GM18498 (cell line): ENCODE data around the gene MOB3C.

ENCODE experiments used
- ATAC-seq: cut with Tn5 transposase; IDR thresholded peaks from one replicate; pipeline ENCODE4 v1.9.1; 2021; ENCODE audit warnings: mild to moderate bottlenecking, moderate library complexity; ENCODE audit not compliant: unreplicated experiment

MOB3C gene

GRCh38 chr1:46607345-46608130 is 9.1 kb downstream of the MOB3C start:
- no peak for ATAC-seq

- ATAC-seq: no peak
Measured at GRCh38 chr1:46606255-46606965, 10.2 kb downstream of the MOB3C start.

GRCh38 chr1:46605232-46605631 is 11.4 kb downstream of the MOB3C start:
- no peak for ATAC-seq

- ATAC-seq: peak; percentile 96
Measured at GRCh38 chr1:46603858-46604549, 12.6 kb downstream of the MOB3C start, which contains the start of gene MKNK1. TSS of gene MKNK1 (minus strand) at chr1:46604268. CDS start at chr1:46583327, 20,941 bp downstream.

GRCh38 chr1:46603481-46603857 is 13.1 kb downstream of the MOB3C start:
- ATAC-seq: no peak

- ATAC-seq: no peak
Measured at GRCh38 chr1:46601257-46602007, 15.2 kb downstream of the MOB3C start.

GRCh38 chr1:46599059-46599970 is 17.3 kb downstream of the MOB3C start:
- no peak for ATAC-seq

- ATAC-seq: no peak
Measured at GRCh38 chr1:46596846-46597245, 19.8 kb downstream of the MOB3C start.

- no peak for ATAC-seq
Measured at GRCh38 chr1:46596036-46596435, 20.6 kb downstream of the MOB3C start.

- no peak for ATAC-seq
Measured at GRCh38 chr1:46595127-46595526, 21.5 kb downstream of the MOB3C start.

GRCh38 chr1:46594063-46594462 is 22.5 kb downstream of the MOB3C start:
- no peak for ATAC-seq

- ATAC-seq: no peak
Measured at GRCh38 chr1:46592823-46593222, 23.8 kb downstream of the MOB3C start.

- ATAC-seq: no peak
Measured at GRCh38 chr1:46589529-46589928, 27.1 kb downstream of the MOB3C start.

GRCh38 chr1:46587069-46587468 is 29.5 kb downstream of the MOB3C start:
- no peak for ATAC-seq

GRCh38 chr1:46585312-46585938 is 31.2 kb downstream of the MOB3C start:
- ATAC-seq: no peak

GRCh38 chr1:46583494-46583893 is 33.1 kb downstream of the MOB3C start:
- no peak for ATAC-seq

GRCh38 chr1:46582972-46583371 is 33.6 kb downstream of the MOB3C start:
- no peak for ATAC-seq

- ATAC-seq: no peak
Measured at GRCh38 chr1:46581681-46582455, 34.7 kb downstream of the MOB3C start.
